Fibroblast of mammary gland (primary cell): ENCODE results near the gene AGPAT4.

ENCODE experiments used
- DNase-seq: peaks from one replicate; pipeline ENCODE4 v3.0.0-alpha.2; 2010; ENCODE audit warnings: low read depth
- H3K4me3 ChIP-seq: 2 replicates; pipeline ENCODE4 v1.5.1; 2011; ENCODE audit warnings: low read depth, mild to moderate bottlenecking, low read length, moderate library complexity; ENCODE audit not compliant: control insufficient read depth
- TF ChIP-seq, protein P1 (sequence below): conservative IDR thresholded peaks from 2 replicates; pipeline ENCODE4 v1.5.1; 2011; ENCODE audit warnings: low read depth, low read length, inconsistent platforms; ENCODE audit not compliant: control insufficient read depth, insufficient read depth

Gene AGPAT4

DNA sequence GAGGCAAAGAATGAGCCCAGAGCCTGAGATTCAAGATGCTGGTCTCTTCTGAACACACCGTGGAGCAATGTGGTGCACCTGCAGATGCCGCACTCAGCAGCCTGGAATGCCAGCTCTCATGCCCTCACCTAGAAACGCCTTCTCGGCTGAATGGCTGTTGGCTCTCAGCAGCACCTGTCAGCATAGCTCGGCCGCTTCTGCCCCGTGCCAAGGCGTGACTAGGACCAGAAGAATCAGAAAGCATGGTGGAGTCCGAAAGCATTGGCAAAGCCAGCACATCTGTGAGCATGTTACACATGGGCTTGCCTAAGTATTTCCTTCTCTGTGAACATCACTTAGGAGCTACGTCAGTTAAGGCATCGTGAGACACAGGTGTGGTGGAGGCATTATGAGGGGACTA is 141.5 kb downstream of the AGPAT4 start:
- TF ChIP-seq, protein P1, sequence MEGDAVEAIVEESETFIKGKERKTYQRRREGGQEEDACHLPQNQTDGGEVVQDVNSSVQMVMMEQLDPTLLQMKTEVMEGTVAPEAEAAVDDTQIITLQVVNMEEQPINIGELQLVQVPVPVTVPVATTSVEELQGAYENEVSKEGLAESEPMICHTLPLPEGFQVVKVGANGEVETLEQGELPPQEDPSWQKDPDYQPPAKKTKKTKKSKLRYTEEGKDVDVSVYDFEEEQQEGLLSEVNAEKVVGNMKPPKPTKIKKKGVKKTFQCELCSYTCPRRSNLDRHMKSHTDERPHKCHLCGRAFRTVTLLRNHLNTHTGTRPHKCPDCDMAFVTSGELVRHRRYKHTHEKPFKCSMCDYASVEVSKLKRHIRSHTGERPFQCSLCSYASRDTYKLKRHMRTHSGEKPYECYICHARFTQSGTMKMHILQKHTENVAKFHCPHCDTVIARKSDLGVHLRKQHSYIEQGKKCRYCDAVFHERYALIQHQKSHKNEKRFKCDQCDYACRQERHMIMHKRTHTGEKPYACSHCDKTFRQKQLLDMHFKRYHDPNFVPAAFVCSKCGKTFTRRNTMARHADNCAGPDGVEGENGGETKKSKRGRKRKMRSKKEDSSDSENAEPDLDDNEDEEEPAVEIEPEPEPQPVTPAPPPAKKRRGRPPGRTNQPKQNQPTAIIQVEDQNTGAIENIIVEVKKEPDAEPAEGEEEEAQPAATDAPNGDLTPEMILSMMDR, result no peak
- DNase-seq, result no peak
- no peak overlapping the region for H3K4me3 ChIP-seq

DNA sequence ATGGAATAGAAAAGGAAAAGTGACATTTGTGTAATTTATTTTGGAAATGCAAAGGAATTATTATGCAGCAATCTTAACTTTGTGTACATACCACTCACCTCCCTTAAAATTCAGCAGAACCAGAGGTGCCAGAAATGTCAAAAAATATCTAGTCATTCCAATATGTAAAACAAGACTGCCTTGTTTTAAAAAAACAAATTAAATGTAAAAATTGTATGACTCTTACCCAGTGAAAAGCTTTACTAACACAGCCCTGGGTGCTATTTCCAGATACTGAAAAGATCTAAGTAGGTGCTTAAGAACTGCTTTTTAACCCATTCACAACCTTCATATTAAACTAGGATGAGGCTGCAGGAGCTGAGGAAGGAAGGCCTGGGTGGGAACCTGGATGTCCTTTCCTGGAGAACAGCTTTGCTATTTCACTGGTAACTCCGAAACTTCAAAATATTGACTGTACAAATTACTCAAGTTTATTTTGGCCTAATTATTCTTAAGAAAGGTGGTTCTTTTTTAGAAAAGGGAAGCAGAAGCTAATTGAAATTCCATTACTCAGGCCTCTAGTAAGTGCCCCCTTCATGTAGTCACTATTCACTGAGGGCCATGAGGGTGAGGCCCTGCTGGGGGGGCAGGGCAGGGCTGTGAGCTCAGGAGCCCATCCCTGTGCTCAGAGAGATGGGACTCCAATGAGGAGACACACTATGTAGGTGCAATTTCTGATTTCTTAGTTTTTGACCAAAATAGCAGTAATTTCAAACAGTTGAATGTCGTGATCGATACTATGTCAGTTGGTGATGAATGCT is 142.7 kb downstream of the AGPAT4 start:
- TF ChIP-seq, protein P1, result no peak
- no peak for DNase-seq
- no peak overlapping the region for H3K4me3 ChIP-seq

DNA sequence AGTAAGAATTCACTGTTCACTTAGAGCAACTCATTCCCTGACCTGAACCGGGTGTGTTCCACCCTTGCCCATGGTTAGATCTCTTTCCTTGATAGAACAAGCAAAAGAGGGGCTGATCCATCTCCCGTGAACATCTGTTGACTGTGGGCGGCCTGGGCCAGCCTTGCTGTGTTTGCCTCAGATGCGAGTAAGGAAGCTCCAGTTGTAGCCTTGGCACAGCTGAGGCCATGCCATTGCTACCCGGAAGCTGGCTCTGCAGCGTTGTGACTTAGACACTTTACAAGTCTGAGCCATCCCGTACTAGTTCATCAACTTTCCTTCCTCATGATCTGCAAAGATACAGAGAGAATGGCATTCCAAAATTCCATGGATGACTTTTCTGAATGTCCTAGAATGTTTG is 143.3 kb downstream of the AGPAT4 start:
- TF ChIP-seq, protein P1, result no peak
- DNase-seq, result no peak
- no peak overlapping the region for H3K4me3 ChIP-seq

DNA sequence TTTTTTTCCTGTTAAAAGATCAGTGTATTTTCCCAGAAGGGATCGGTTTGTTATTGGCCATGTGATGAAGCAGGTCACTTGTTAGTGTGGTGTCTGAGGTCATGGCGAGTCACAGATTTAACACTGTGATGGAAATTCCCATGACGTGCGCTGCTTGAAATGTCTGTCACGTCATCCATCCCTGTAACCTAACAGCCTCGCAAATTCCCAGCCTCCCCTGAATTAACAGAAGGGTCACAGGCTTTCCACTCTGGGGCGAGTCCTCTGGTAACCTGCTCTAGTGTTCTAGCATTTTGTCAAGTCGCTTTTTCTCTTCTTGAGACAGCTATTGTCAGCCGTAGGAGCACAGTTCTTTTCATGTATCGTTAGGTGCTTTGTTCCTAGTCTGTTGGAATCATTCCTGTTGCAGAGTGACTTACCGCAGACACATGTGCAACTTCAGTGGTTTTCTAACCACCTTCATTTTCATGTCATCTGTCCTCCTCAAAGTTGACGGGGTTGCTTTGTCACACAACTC is 145.1 kb downstream of the AGPAT4 start:
- TF ChIP-seq, protein P1, result no peak
- H3K4me3 ChIP-seq, result no peak overlapping the region
- peak; percentile 89 for DNase-seq

DNA sequence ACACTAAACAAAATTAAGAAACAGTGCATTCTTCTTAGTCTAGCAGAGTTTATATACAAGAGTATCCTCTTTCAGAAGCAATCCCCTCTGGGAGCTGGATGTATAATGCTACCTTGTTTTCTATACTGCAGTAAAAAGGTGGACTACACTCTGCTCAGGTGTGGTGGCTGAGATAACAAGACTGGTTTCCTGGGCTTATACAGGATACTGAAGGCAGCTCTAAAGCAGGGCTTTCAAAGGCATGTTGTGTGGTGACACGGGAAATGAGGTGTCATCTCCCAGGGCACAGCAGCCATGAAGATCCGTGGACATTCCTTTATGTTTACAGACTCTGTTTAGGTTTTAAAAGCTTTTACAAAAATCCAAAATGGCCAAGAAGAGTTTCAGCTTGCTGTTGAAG is 145.6 kb downstream of the AGPAT4 start:
- H3K4me3 ChIP-seq, result no peak overlapping the region
- no peak for DNase-seq
- TF ChIP-seq, protein P1, result no peak

DNA sequence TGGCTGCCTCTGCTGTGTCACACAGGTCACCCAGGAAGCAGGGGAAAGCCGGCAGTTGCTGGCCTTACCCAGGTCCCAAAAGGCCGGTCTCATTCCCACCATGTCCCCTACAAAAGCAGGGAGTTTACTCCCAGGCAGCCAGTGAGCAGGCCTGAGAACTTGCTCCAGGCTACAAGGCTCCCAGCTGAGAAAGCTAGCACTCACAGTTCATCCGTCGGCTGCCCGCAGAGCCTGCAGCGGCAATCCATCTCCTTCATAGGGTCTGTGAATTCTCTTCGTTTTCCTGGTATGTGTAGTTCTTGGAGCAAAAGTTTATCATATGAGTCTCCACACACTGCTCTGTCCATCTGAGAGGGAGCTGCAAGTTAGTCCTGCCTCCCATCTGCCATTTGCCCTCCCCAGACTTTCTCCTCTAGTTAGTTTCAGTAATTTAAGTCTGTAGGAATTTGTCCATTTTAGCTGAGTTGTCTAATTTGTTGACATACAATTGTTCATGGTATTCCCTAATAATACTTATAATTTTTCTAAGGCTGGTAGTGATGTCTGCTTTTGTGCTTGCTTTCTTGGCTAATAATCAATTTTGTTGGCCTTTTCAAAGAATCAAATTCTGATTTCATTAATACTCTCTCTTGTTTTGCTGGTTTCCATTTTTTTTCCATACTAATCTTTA is 146.7 kb downstream of the AGPAT4 start:
- TF ChIP-seq, protein P1, result no peak
- H3K4me3 ChIP-seq, result no peak overlapping the region
- DNase-seq, result no peak
